HG03175 (cell line): ENCODE measurements around the gene CCDC171.
"Not testable (repeated sequence)": the region's sequence is repeated elsewhere in the genome, so short reads cannot be mapped to it uniquely, and the experiment has no call there.

Experiments used
- ATAC-seq: cut with Tn5 transposase; IDR thresholded peaks from one replicate; pipeline ENCODE4 v1.9.1; 2021; ENCODE audit warnings: mild to moderate bottlenecking, moderate library complexity; ENCODE audit not compliant: unreplicated experiment

The CCDC171 gene

DNA sequence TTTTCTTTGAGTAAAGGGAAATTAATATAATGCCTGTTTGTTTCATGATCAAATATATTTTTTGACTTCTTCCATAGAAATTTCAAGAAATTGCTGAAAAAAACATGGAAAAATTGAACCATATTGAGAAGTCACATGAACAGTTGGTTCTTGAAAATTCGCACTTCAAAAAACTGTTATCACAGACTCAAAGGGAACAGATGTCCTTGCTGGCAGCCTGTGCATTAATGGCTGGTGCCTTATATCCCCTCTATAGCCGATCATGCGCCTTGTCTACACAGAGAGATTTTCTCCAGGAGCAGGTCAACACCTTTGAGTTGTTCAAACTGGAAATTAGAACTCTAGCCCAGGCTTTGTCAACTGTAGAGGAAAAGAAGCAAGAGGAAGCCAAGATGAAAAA lies 191.4 kb downstream of the CCDC171 start:
- no peak for ATAC-seq

DNA sequence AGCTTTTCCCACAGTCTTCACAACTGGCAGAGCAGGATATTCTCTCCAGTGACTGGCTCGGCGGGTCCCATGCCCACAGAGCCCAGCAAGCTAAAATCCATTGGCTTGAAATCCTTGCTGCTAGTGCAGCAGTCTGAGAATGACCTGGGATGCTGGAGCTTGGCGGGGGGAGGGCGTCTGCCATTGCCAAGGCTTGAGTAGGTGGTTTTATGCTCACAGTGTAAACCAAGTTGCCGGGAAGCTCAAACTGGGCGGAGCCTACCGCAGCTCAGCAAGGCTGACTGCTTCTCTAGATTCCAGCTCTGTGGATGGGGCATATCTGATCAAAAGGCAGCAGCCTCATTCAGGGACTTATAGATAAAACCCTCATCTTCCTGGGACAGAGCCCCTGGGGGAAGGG lies 194.1 kb downstream of the CCDC171 start:
- no peak for ATAC-seq

DNA sequence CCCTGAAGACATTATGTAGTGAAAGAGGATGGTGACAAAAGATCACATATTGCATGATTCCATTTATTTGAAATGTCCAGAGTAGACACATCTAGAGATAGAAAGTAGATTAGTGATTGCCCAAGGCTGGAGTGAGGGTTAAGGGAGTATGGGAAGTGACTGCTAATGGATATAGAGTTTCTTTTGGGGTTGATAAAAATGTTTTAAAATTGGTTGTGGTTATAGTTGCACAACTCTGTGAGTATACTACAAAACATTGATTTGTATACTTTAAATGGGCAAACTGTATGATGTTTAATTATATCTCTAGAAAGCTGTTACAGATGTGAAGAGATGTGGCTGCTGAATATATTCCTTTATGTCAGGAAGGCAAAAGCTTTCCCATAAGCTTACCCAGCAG lies 202.8 kb downstream of the CCDC171 start:
- ATAC-seq, result no peak

DNA sequence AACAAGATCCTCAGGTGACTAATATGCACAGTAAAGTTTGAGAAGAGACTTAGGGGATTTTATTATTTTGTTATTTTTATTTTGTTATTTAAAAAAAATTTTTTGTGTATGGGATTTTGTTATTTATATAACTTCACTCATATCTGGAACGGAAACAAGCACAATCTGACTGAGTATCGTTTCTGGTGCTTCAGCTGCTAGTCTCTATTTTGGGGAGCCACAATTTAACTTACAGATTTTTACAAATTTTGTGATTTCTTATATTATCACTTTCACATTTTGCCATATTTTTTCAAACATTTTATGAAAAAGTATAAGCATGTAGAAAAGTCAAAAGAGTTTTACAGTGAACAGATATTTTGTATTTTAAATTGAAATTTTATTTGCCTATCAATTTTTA lies 208.7 kb downstream of the CCDC171 start:
- no peak for ATAC-seq

DNA sequence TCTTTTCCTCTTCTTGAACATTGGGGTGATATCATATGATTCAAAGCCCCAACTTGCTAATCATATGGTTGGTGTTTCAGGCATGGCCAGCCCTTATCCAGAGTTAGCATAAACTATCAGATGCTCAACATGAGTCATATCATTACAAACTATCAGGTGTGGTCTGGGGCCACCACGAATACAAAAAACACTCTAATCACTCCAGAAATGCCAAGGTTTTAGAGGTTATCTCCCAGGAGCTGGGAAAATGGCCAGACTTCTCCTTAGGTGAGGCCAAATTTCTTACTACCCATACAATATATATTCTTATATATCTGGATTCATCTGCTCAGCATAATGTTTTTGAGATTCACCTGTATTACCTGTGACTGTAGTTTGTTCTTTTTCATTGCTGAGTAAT lies 210.5 kb downstream of the CCDC171 start:
- no peak for ATAC-seq

DNA sequence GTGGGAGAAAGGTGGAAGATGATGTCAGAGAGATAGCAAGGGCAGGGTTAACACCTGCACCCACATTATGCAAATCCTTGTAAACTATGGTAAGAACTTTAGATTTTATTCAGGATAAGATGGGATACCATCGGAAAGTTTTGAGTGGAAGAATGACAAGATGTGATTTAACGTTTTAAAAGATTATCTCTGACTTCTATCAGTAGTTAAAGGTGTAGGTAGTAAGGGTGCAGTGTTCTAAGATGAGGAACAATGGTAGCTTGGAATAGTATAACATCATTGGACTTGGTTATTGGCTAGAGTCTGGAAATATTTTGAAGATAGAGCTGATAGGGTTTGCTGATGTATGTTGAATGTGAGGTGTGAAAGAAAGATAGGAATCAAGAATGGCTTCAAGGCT lies 211.3 kb downstream of the CCDC171 start:
- no peak for ATAC-seq

DNA sequence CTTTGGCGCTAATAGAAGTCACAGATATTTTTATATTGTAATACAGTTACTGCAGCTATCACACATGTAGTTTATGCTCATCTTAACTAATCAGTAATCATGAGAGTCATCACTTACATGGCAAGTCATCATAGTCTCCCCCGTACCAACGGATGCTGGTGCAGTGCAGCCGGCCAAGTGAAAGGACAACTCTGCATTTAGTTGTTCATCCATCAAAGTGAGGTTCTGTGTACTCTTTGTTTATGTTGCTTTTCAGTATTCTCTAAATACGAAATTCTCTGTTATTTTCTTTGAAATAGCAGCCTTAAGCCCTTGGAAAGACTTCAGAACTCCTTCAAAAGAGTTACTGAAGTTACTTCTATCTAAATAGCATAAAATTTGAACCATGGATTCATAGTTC lies 216.7 kb downstream of the CCDC171 start:
- ATAC-seq, result no peak

DNA sequence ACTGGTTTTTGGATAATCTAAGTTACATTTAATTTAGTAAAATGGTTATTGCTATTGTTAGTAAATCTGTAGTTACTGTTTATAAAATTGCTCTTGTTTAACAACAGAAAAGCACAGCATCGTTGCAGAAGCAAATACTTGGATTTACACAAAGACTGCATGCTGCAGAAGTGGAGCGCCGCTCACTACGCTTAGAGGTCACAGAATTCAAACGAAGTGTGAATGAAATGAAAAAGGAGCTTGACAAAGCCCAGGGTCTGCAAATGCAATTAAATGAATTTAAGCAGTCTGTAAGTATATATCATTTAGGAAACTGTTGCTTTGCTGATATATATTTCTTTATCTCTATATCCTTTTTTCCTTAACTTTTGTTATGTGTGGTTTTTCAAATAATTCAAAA lies 226.0 kb downstream of the CCDC171 start:
- ATAC-seq, result no peak

DNA sequence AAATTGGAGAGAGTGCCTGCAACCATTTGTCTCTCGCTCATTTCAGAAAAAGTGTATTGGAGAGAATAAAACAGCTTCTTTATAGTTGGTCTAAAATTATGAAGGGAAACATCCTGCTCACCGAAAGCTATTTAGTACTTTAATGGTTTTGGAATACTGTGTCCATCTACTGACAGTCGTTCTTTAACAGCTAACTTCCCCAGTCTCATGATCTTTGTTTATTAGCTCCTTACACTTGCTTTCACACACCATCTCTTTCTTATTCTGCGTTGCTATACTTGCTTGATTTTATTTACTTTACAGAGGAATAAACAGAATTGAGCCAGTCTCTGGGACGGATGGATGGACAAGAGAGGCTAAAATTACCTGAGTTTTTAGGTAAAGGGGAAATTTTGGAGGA lies 229.3 kb downstream of the CCDC171 start:
- ATAC-seq, result no peak

DNA sequence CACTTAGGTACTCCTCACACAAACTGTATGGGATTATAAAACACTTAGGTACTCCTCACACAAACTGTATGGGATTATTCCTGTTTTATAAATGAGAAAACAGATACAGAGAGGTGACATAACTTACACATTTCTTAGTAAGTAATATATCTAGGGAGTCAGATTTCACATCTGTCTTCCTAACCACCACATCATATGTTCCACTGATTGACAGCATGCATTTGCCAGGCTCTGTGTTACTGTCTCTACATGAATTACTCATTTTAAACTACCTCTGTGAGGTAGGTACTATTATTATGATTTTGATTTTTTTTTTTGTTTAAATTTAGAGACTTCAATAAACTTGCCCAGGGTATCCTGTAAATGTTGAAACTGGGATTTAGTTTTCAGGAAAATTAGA lies 232.7 kb downstream of the CCDC171 start:
- ATAC-seq, result no peak

DNA sequence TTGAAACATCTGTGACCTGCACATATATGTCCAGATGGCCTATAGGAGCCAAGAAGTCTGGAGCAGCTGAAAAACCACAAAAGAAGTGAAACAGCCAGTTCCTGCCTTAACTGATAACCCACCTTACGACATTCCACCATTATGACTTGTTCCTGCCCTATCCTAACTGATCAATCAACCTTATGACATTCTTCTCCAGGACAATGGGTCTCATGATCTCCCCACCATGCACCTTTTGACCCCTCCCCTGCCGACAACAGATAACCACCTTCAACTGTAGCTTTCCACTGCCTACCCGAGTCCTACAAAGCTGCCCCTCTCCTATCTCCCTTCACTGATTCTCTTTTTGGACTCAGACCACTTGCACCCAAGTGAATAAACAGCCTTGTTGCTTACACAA lies 233.8 kb downstream of the CCDC171 start:
- ATAC-seq, result no peak

DNA sequence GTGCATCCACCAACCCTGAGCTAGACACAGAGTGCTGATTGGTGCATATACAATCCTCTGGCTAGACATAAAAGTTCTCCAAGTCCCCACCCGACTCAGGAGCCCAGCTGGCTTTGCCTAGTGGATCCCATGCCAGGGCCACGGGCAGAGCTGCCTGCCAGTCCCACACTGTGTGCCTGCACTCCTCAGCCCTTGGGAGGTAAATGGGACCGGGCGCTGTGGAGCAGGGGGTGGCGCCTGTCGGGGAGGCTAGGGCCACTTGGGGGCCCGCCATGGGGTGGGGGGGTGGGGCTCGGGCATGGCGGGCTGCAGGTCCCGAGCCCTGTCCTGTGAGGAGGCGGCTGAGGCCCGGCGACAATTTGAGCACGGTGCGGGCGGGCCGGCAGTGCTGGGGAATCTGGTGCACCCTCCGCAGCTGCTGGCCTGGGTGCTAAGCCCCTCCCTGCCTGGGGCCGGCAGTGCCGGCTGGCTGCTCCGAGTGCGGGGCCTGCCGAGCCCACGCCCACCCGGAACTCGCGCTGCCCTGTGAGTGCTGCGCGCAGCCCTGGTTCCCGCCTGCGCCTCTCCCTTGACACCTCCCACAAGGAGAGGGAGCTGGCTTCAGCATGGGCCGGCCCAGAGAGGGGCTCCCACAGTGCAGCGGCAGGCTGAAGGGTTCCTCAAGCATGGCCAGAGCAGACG lies 257.5 kb downstream of the CCDC171 start:
- not testable (repeated sequence) for ATAC-seq

DNA sequence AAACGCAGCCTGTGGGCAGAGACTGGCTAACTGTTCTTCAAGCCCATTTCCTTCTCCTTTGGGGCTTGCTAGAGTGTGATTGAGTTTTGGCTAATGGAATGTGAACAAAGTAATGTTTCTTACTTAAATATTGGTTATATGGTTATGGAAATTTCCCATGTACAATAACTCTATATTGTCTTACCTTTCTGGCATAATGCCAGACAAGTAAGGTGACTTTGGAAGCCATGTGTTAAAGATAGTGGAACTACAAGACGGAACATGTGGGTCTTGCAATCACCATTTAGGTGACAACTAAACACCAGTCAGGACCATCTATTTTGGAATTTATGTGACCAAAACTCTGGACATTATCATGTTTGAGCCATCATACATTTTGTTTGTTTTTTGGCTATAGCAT lies 260.2 kb downstream of the CCDC171 start:
- no peak for ATAC-seq

DNA sequence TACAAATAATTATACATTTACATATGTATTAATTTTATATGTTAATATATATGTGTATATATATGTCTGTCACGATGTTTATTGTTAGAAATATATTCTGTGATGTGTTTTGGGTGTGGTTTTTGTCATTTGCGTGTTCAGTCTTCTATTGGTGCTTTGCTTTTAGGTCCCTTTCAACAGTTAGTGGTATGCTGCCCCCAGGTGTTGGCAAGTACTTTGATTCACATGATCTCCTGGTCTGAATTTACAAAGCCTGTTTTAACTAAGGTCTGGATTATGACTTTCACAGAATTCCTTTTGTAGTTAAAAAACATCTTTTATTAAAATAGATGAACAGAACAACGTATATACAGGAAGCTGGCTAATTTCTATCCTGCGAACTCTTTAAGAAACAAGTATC lies 271.5 kb downstream of the CCDC171 start:
- ATAC-seq, result no peak

DNA sequence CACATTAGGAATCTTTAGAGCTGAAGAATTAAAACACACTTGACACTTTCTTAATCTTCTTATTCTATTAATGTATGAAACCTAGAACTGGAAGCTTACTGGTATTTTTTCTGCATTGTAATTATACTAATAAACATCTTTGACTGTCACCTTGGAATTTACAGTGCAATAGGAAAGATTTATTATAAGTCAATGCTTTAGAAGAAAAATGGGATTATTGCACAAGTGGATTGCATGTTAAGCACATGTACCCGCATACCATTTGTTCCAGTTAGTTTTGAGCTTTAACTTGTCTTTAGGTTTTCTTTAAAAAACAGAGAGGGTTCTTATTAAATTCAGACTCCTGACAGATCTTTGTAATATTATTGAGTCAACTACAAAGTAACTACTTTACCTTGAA lies 278.5 kb downstream of the CCDC171 start:
- ATAC-seq, result no peak

DNA sequence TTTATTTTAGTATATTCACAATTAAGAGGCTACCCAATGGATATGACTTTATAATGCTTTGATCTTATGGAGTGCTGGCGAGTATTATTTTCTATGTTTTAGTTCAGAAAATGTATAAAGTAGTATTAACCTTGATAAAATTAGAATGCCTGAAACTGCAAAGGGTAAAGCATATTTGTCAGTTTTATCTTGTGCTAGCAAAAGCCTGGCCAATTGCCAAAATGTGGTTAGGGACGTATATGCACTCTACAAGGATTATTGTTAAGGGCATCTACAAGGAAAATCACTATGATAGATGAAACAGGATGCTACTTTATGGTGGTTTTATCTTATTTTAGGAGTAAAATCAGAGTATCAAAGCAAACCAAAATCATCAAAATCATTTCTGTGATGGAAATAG lies 281.7 kb downstream of the CCDC171 start:
- no peak for ATAC-seq

DNA sequence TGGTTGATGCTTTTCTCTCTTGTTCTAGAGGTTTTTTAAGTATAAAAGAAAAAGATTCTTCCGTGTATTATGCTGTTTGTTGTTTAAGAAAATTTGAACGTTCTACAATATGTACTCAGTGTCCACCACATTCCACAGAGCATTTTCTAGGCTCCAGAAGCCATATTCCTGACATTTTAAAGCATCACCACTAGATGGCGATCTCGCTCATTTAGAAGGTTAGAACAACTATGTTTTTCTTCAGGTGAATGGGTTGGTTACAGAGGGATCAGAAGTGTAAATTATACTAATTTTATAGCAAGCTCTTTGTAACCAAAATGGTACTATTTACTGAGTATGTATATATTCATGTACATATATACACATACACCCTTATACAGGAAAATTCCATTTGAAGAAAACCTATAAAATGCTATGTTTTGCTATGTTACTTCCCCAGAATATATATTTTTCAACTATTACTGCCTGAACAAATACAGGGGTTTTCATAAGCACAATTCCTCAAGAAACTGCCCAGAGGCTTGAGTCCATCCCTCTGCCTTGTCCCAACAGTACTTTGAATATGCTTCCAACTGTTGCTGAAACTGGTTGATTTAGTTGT lies 284.3 kb downstream of the CCDC171 start:
- ATAC-seq, result peak; percentile 84

DNA sequence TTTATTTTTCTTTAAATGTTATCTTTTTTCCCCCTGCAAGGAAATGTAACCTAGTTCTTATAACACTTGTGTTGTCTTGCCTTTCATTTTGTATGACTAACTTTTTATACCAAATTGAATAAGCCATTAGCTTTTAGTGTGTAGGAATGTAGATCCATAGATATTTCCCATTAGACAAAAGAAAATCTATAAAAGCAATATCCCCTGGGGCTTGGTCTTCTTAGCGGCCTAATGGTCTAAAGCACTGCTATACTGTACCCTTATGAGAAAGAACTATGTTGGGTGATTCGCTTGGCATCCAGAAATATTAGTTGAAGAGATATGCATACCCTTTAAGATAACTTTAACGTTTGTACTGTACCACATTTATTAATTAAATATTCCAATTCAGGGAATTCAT lies 289.2 kb downstream of the CCDC171 start:
- no peak for ATAC-seq

DNA sequence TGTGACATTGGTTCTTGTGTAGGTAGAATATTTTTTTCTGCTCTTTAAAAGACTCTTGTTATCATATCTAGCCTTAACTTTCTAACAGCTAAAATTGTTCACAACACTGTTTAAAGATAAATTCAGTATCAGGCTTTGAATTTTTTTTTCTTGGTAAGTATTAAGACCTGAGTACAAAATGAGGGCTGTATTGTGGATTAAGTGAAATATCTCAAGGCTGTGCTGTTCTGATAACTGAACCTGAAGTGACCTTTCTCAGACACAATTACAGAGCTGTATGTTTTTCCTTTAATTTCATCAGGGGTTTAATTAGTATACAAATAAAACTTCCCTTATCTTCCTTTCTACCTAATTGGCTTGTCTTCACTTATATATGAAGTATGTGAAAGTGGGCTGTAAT lies 290.5 kb downstream of the CCDC171 start:
- ATAC-seq, result no peak

DNA sequence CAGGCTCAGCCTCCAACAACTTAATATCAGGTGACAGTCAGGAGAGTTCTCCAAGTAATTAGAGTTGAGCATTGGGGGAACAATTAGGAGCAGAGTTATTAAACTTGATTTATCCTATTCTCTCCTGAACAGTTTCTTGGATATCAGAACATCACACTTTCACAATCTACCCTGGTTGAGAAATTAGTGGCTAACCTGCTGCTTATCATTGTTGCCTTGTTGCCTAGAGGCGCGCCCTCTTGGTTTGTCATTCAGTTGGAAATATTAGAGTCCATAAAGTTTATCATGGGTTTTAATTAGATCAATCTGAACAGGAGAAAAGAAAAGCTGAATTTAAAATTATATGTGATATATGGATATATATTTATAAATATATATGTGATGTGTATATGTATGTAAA lies 291.1 kb downstream of the CCDC171 start:
- ATAC-seq, result no peak

DNA sequence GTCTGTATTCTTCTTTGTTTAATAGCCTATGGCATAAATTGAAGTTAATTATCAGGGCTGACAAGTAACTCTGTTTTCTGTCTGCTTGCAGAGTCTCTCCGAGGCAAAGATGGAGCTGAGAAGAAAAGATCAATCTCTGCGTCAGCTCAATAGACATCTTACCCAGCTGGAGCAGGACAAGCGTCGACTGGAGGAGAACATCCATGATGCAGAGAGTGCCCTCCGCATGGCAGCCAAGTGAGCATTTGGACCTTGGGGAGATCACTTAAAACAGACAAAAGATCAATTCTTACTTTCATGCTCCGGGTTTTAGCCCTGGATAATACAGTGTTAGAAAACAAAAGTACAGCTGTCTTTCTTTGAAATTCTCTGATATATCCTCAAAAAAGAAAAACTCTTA lies 293.8 kb downstream of the CCDC171 start:
- ATAC-seq, result no peak

DNA sequence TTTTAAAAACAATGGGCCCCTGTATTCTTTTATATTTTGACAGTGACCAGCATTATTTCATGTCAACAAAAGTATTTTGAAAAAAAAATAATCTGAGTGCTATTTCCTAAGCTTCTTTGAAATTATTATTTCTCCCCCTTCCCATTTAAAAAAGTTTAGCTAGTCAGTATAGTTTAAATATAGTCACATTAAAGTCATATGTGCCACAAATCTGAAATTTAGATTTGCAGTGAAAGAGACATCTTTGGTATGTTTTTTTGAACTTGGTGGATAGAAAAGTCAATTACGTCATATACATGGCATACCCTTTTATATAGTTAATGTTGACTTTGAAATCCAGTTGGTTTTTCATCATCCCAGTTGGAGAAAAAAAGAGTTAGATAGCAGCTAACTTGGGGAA lies 297.0 kb downstream of the CCDC171 start:
- no peak for ATAC-seq

DNA sequence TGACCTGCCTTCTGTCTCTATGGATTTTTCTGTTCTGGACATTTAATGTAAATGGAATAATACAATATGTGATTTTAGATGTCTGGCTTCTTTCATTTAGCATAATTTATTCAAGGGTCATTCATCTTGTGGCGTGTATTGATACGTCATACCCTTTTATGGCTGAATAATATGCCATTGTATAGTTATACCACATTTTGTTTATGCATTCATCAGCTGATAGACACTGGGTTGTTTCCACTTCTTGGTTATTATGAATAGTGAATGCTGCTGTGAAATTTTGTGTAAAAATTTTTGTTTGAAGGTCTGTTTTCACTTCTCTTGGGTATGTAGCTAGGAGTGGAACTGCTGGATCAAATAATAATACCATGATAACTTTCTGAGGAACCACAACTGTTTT lies 298.9 kb downstream of the CCDC171 start:
- ATAC-seq, result no peak
